Nephron (organoid): Measurements from ENCODE around the gene SKAP1.

Experiments used
- H3K27ac Mint-ChIP-seq, 3 experiments: 2 replicates each; pipeline ENCODE4 v1.8.0; 2020; ENCODE audit warnings: mixed read lengths in 3 of 3, mild to moderate bottlenecking in 2 of 3, moderate library complexity in 1 of 3
- H3K27me3 Mint-ChIP-seq: 2 replicates; pipeline ENCODE4 v1.8.0; 2021; ENCODE audit warnings: low read depth, mild to moderate bottlenecking, moderate library complexity, mixed read lengths
- H3K36me3 Mint-ChIP-seq: 2 replicates; pipeline ENCODE4 v1.8.0; 2020; ENCODE audit warnings: low read depth, mixed read lengths
- H3K4me1 Mint-ChIP-seq: 2 replicates; pipeline ENCODE4 v1.8.0; 2020; ENCODE audit warnings: mixed read lengths
- H3K4me3 Mint-ChIP-seq, 3 experiments: 2 replicates each; pipeline ENCODE4 v1.8.0; 2020; ENCODE audit warnings: mild to moderate bottlenecking in 3 of 3, mixed read lengths in 3 of 3, moderate library complexity in 2 of 3
- H3K9me3 Mint-ChIP-seq: 2 replicates; pipeline ENCODE4 v1.8.0; 2020; ENCODE audit warnings: mixed read lengths
- TF ChIP-seq, protein P1 (sequence below), 3 experiments: fragments of 200-600 bp; sonication (generic); IDR thresholded peaks; one replicate each; pipeline ENCODE4 v1.5.0; 2021; ENCODE audit warnings: antibody characterized with exemption in 3 of 3; ENCODE audit not compliant: unreplicated experiment in 3 of 3

The SKAP1 gene

DNA sequence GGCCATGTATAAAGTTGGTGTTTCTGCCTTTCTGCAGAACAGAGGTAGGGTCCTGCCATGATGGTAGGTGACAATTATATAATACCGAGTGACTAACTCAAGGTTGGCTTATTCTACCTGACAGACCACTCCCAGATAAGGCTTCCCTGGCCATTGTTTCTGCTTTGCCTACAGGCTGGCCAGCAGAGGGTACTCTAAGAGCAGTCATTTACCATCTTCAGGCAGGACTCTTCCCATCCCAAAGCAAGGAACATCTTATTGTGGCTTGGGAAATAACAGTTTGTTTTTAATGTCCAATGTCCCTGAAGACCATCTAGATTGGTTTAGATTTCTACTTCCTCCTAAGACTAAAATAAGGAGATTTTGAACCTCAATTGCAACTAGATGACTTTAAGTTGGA lies 248.4 kb downstream of the SKAP1 start:
- Mint-ChIP-seq H3K4me3 (no peak overlapping the region), H3K4me1 (peaks cover 12% of the 10 kb centered on the region), H3K27me3 (peaks cover 35% of the 10 kb centered on the region), H3K27ac (no peak overlapping the region), H3K9me3 (no peaks in the 10 kb centered on the region), H3K36me3 (no peaks in the 10 kb centered on the region)
- TF ChIP-seq, protein P1, sequence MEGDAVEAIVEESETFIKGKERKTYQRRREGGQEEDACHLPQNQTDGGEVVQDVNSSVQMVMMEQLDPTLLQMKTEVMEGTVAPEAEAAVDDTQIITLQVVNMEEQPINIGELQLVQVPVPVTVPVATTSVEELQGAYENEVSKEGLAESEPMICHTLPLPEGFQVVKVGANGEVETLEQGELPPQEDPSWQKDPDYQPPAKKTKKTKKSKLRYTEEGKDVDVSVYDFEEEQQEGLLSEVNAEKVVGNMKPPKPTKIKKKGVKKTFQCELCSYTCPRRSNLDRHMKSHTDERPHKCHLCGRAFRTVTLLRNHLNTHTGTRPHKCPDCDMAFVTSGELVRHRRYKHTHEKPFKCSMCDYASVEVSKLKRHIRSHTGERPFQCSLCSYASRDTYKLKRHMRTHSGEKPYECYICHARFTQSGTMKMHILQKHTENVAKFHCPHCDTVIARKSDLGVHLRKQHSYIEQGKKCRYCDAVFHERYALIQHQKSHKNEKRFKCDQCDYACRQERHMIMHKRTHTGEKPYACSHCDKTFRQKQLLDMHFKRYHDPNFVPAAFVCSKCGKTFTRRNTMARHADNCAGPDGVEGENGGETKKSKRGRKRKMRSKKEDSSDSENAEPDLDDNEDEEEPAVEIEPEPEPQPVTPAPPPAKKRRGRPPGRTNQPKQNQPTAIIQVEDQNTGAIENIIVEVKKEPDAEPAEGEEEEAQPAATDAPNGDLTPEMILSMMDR (IDR thresholded peaks at IDR 0.05; ENCODE audit: unreplicated experiment in 3 of 3), result peak in 2 of 3 experiments; percentile 39 to 55

DNA sequence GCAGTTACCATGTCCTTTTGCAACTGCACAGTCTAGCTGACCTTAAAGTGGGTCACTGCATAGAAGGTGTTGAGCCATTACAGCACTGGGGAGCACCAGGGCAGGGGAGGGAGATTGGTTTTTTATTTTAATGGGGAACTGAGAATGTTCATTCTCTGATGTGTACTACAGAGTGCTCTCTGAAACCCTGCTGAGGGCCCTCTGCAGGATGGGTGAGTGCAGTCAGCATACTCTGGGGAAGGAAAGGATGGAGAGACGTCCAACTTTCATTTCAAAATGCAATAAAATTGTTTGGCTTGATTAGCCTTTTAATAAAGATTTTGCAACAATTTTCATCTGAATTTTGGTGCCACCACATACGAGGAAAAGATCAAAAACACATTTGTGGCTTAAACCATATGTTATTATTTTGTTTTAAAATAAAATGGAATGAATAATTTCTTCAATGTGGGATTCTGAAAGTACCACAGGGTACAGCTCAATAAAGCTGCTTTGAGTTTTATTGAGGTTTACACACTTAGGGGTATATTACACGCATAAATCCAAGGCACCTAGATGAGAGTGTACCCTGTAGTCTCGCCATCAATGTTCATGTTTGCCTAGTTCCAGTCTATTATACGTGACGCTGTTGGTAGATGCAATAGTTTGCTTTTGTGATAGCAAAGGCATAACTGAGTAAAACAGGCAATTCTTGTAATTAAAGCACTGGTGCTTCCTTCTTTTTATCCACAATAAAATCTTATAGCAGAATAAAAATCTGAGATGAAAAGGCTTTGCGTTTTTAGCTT lies 249.0 kb downstream of the SKAP1 start:
- H3K27me3 Mint-ChIP-seq, result peaks cover 35% of the 10 kb centered on the region
- TF ChIP-seq, protein P1 (IDR thresholded peaks at IDR 0.05; ENCODE audit: unreplicated experiment in 3 of 3), result no peak

DNA sequence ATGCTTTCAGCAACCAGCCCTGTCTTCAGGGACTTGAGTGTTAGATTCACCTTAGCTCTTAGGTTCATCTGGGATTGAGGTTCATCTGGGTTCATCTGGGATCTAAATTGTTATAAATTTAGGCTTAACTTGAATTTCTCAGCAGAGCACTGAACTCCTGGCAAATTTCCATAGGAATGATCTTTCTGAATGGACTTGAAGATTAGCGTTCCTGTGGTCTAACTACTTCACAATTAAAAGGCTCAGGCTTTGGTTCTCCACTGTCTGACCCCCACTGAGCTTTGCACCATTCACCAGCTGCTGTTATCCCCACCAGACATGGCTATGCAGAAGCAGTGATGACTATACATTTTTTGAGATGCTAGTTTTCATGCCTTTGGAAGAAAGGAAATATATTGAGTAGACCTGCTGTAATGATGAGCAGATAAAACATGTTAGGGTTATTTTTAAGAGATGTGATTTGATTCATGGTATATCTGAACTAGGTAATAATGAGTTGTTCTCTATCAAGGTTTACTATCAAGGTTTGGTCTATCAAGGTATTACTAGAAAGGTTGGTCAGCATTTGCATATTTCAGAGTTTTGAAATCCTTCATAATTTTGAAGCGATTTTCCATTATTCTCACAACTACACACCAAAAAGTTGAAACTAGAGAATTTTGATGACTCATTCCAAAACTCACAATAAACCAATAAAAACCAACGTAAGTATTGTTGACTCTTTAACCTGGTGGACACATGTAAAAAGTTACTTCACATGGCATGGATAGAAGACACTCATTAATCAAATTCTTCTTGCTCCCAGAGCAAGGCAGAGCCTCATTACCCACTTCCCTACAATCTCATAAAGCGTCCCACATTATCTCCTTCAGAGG lies 250.7 kb downstream of the SKAP1 start:
- Mint-ChIP-seq H3K9me3 (no peaks in the 10 kb centered on the region), H3K27me3 (peaks cover 35% of the 10 kb centered on the region), H3K4me3 (no peak overlapping the region), H3K36me3 (no peaks in the 10 kb centered on the region), H3K27ac (no peak overlapping the region), H3K4me1 (peaks cover 22% of the 10 kb centered on the region)
- TF ChIP-seq, protein P1 (IDR thresholded peaks at IDR 0.05; ENCODE audit: unreplicated experiment in 3 of 3), result no peak

More for the DNA sequence above, 249.0 kb downstream of the SKAP1 start:
- no peak overlapping the region for H3K27ac Mint-ChIP-seq
- H3K36me3 Mint-ChIP-seq, result no peaks in the 10 kb centered on the region
- no peak overlapping the region for H3K4me3 Mint-ChIP-seq
- H3K9me3 Mint-ChIP-seq, result no peaks in the 10 kb centered on the region
- peaks cover 15% of the 10 kb centered on the region for H3K4me1 Mint-ChIP-seq

DNA sequence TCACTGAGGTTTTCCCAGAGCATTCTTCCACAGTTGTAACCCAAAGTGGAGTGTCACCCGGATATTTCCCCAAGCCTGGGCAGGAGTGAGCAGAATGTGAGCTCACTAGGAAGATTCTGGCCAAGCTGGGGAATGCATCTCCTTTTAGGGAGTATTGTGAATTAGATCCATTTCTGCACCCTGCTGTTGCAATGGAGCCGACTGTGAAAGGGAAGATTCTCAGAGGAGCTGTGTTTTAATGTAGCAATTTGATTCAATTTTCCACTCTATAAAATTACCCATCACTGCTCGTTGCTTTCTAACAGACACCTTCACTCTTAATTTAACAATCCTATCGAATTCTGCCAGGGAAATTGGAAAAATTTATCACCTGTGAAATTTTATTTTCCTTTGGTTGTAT lies 251.7 kb downstream of the SKAP1 start:
- no peak overlapping the region for H3K27ac Mint-ChIP-seq
- TF ChIP-seq, protein P1 (IDR thresholded peaks at IDR 0.05; ENCODE audit: unreplicated experiment in 3 of 3), result no peak
- peaks cover 40% of the 10 kb centered on the region for H3K27me3 Mint-ChIP-seq
- H3K36me3 Mint-ChIP-seq, result no peaks in the 10 kb centered on the region
- no peak overlapping the region for H3K4me3 Mint-ChIP-seq
- H3K9me3 Mint-ChIP-seq, result no peaks in the 10 kb centered on the region
- H3K4me1 Mint-ChIP-seq, result peaks cover 22% of the 10 kb centered on the region

DNA sequence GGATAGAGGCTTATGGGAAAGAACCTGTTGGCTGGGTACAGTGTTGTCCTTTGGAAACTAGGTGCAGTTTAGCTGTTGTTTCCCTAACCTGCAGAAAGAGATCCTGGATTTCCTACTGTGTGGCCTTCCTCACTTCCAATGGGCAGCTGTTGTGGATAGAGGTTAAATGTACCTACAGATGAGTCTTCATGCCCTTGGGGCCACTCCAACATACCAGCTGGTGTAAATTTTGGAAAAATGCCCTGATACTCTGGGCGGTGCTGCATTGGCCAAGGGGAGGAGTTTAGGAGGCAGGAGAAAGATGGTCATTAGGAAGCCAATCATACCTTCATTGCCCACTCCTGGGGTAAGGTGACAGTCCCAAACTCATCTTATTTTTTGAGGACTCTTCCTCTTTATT lies 252.2 kb downstream of the SKAP1 start:
- H3K27ac Mint-ChIP-seq, result no peak overlapping the region
- H3K27me3 Mint-ChIP-seq, result peaks cover 38% of the 10 kb centered on the region
- H3K4me3 Mint-ChIP-seq, result no peak overlapping the region
- H3K36me3 Mint-ChIP-seq, result no peaks in the 10 kb centered on the region
- no peaks in the 10 kb centered on the region for H3K9me3 Mint-ChIP-seq
- TF ChIP-seq, protein P1 (IDR thresholded peaks at IDR 0.05; ENCODE audit: unreplicated experiment in 3 of 3), result no peak
- H3K4me1 Mint-ChIP-seq, result peaks cover 19% of the 10 kb centered on the region
